Measurements from ENCODE around the gene LRRK2.

LRRK2 gene

GRCh38 chr12:40258371-40258770, 33.6 kb downstream of the LRRK2 start:
- no peak for DNase-seq (ENCODE audit: low read depth)
- no peak overlapping the region for H3K4me3 ChIP-seq (ENCODE audit: low read depth, low read length)
- no peak for TF ChIP-seq CTCF (conservative IDR thresholded peaks at IDR 0.05; ENCODE audit: low read depth, low read length)

- DNase-seq (ENCODE audit: low read depth): no peak
- TF ChIP-seq CTCF (conservative IDR thresholded peaks at IDR 0.05; ENCODE audit: low read depth, low read length): no peak
- no peak overlapping the region for H3K4me3 ChIP-seq (ENCODE audit: low read depth, low read length)
These were observed 37.1 kb downstream of the LRRK2 start for GRCh38 chr12:40261937-40262336.

- no peak for DNase-seq (ENCODE audit: low read depth)
- TF ChIP-seq CTCF (conservative IDR thresholded peaks at IDR 0.05; ENCODE audit: low read depth, low read length): no peak
- no peak overlapping the region for H3K4me3 ChIP-seq (ENCODE audit: low read depth, low read length)
These were observed 37.9 kb downstream of the LRRK2 start for GRCh38 chr12:40262657-40263056.

GRCh38 chr12:40263616-40264409, 39.0 kb downstream of the LRRK2 start:
- H3K4me3 ChIP-seq (ENCODE audit: low read depth, low read length): no peak overlapping the region
- peak; percentile 45 for DNase-seq (ENCODE audit: low read depth)
- no peak for TF ChIP-seq CTCF (conservative IDR thresholded peaks at IDR 0.05; ENCODE audit: low read depth, low read length)

- no peak for DNase-seq (ENCODE audit: low read depth)
- H3K4me3 ChIP-seq (ENCODE audit: low read depth, low read length): no peak overlapping the region
- TF ChIP-seq CTCF (conservative IDR thresholded peaks at IDR 0.05; ENCODE audit: low read depth, low read length): no peak
These were observed 47.3 kb downstream of the LRRK2 start for GRCh38 chr12:40271981-40272664.

GRCh38 chr12:40281791-40282364, 57.1 kb downstream of the LRRK2 start:
- H3K4me3 ChIP-seq (ENCODE audit: low read depth, low read length): no peak overlapping the region
- no peak for TF ChIP-seq CTCF (conservative IDR thresholded peaks at IDR 0.05; ENCODE audit: low read depth, low read length)
- DNase-seq (ENCODE audit: low read depth): no peak
